Measurements from ENCODE around the gene PRICKLE2. TPM values are rescaled to one million over a fixed set of nuclear protein-coding genes. Genes with fewer than 3 reads are reported as not detected.

PRICKLE2 gene
- total RNA-seq, 1 donor from 2014 or later, result 37.2 TPM

DNA sequence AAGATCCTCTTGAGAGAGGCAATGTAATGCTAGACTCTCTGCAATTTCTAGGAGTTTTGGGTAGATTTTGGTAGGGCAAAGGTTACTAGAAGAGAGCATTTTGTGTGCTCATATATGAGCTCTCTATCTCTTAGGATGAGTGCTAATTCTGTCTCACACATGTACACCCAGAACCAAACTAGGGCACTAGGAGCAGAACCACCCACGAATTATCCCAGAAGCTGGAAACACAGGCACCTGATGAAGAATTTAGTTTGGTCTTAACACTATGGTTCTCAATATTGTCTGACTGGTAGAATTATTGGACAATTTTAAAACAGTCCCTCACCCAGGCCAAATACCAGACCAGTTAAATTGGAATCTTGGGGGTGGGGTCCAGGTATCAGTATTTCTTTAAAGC lies 94.8 kb downstream of the PRICKLE2 start:
- no peak overlapping the region for H3K4me3 ChIP-seq
- no peak overlapping the region for H3K27ac ChIP-seq
- ATAC-seq (no peak), DNase-seq (no peak)
- H3K4me1 ChIP-seq, result no peaks in the 10 kb centered on the region
- no peaks in the 10 kb centered on the region for H3K9me3 ChIP-seq
- intact Hi-C loops (cut with DNase I), result no loop called here
- no peak for TF ChIP-seq CTCF (IDR thresholded peaks at IDR 0.05)
- no peaks in the 10 kb centered on the region for H3K36me3 ChIP-seq
- H3K27me3 ChIP-seq, result no peaks in the 10 kb centered on the region

- ATAC-seq, result no peak
- Histone ChIP-seq H3K4me1 (no peaks in the 10 kb centered on the region), H3K9me3 (no peaks in the 10 kb centered on the region), H3K36me3 (no peaks in the 10 kb centered on the region), H3K27ac (no peak overlapping the region), H3K27me3 (no peaks in the 10 kb centered on the region), H3K4me3 (no peak overlapping the region)
- no peak for TF ChIP-seq CTCF (IDR thresholded peaks at IDR 0.05)
- intact Hi-C loops (cut with DNase I), result no loop called here
- no peak for DNase-seq
Observed at GRCh38 chr3:64129581-64129980, 95.7 kb downstream of the PRICKLE2 start.

- no peaks in the 10 kb centered on the region for H3K27me3 ChIP-seq
- TF ChIP-seq CTCF (IDR thresholded peaks at IDR 0.05), result no peak
- intact Hi-C loops (cut with DNase I), result no loop called here
- ATAC-seq (no peak), DNase-seq (no peak)
- H3K36me3 ChIP-seq, result no peaks in the 10 kb centered on the region
- no peak overlapping the region for H3K4me3 ChIP-seq
- H3K27ac ChIP-seq, result no peak overlapping the region
- H3K9me3 ChIP-seq, result no peaks in the 10 kb centered on the region
- no peaks in the 10 kb centered on the region for H3K4me1 ChIP-seq
Observed at GRCh38 chr3:64129106-64129505, 96.2 kb downstream of the PRICKLE2 start.

- H3K4me1 ChIP-seq, result no peaks in the 10 kb centered on the region
- TF ChIP-seq CTCF (IDR thresholded peaks at IDR 0.05), result no peak
- intact Hi-C loops (cut with DNase I), result no loop called here
Observed at GRCh38 chr3:64125561-64125960, 99.7 kb downstream of the PRICKLE2 start.

GRCh38 chr3:64123931-64124330 lies 101.3 kb downstream of the PRICKLE2 start:
- ATAC-seq (no peak), DNase-seq (no peak)
- no peak overlapping the region for H3K4me3 ChIP-seq
- no peak for TF ChIP-seq CTCF (IDR thresholded peaks at IDR 0.05)
- no peak overlapping the region for H3K27ac ChIP-seq
- intact Hi-C loops (cut with DNase I), result no loop called here
- H3K27me3 ChIP-seq, result no peaks in the 10 kb centered on the region
- H3K4me1 ChIP-seq, result no peaks in the 10 kb centered on the region
- H3K9me3 ChIP-seq, result no peaks in the 10 kb centered on the region
- H3K36me3 ChIP-seq, result no peaks in the 10 kb centered on the region

More at GRCh38 chr3:64125561-64125960, 99.7 kb downstream of the PRICKLE2 start:
- ATAC-seq (no peak), DNase-seq (no peak)
- Histone ChIP-seq H3K36me3 (no peaks in the 10 kb centered on the region), H3K27me3 (no peaks in the 10 kb centered on the region), H3K9me3 (no peaks in the 10 kb centered on the region), H3K4me3 (no peak overlapping the region), H3K27ac (no peak overlapping the region)

GRCh38 chr3:64122476-64122875 lies 102.8 kb downstream of the PRICKLE2 start:
- Histone ChIP-seq H3K4me3 (no peak overlapping the region), H3K27me3 (no peaks in the 10 kb centered on the region), H3K36me3 (no peaks in the 10 kb centered on the region), H3K9me3 (no peaks in the 10 kb centered on the region), H3K4me1 (no peaks in the 10 kb centered on the region), H3K27ac (no peak overlapping the region)
- ATAC-seq (no peak), DNase-seq (no peak)
- intact Hi-C loops (cut with DNase I), result no loop called here
- TF ChIP-seq CTCF (IDR thresholded peaks at IDR 0.05), result no peak
